Measurements from ENCODE around the gene BCO2. TPM values are rescaled to one million over a fixed set of nuclear protein-coding genes. Genes with fewer than 3 reads are reported as not detected.

BCO2 gene
- total RNA-seq, 4 donors from 2014 or later: 4.4 to 33.6 (median 18.3) TPM

- TF ChIP-seq, protein P1, sequence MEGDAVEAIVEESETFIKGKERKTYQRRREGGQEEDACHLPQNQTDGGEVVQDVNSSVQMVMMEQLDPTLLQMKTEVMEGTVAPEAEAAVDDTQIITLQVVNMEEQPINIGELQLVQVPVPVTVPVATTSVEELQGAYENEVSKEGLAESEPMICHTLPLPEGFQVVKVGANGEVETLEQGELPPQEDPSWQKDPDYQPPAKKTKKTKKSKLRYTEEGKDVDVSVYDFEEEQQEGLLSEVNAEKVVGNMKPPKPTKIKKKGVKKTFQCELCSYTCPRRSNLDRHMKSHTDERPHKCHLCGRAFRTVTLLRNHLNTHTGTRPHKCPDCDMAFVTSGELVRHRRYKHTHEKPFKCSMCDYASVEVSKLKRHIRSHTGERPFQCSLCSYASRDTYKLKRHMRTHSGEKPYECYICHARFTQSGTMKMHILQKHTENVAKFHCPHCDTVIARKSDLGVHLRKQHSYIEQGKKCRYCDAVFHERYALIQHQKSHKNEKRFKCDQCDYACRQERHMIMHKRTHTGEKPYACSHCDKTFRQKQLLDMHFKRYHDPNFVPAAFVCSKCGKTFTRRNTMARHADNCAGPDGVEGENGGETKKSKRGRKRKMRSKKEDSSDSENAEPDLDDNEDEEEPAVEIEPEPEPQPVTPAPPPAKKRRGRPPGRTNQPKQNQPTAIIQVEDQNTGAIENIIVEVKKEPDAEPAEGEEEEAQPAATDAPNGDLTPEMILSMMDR (IDR thresholded peaks at IDR 0.05): no peak
- DNase-seq (ENCODE audit: low spot score) (no peak), ATAC-seq (ENCODE audit: low FRiP score) (no peak)
Observed at GRCh38 chr11:112247201-112247600, 71.9 kb downstream of the BCO2 start.

GRCh38 chr11:112248201-112248600 is 72.9 kb downstream of the BCO2 start:
- no peak for ATAC-seq (ENCODE audit: low FRiP score)
- TF ChIP-seq, protein P1 (IDR thresholded peaks at IDR 0.05): no peak
- DNase-seq (ENCODE audit: low spot score): no peak

- TF ChIP-seq, protein P1 (IDR thresholded peaks at IDR 0.05): no peak
- DNase-seq (ENCODE audit: low spot score) (no peak), ATAC-seq (ENCODE audit: low FRiP score) (no peak)
Observed at GRCh38 chr11:112249871-112250610, 74.7 kb downstream of the BCO2 start.

- DNase-seq (ENCODE audit: low spot score): no peak
- TF ChIP-seq, protein P1 (IDR thresholded peaks at IDR 0.05): no peak
- no peak for ATAC-seq (ENCODE audit: low FRiP score)
Observed at GRCh38 chr11:112253605-112254242, 78.4 kb downstream of the BCO2 start.

- DNase-seq (ENCODE audit: low spot score) (no peak), ATAC-seq (ENCODE audit: low FRiP score) (no peak)
- TF ChIP-seq, protein P1 (IDR thresholded peaks at IDR 0.05): no peak
Observed at GRCh38 chr11:112255067-112255720, 79.9 kb downstream of the BCO2 start.

- DNase-seq (ENCODE audit: low spot score) (no peak), ATAC-seq (ENCODE audit: low FRiP score) (no peak)
- TF ChIP-seq, protein P1 (IDR thresholded peaks at IDR 0.05): no peak
Observed at GRCh38 chr11:112260490-112260889, 85.2 kb downstream of the BCO2 start, which contains the start of gene PLET1. Gene PLET1 (minus strand): TSS chr11:112260860. CDS start chr11:112260589, 271 bp downstream.
